GM12878 (cell line): ENCODE results near the gene SLC35B4.

Source experiments
- BMI1 ChIP-seq: fragments of 450-650 bp; IDR thresholded peaks from 2 replicates; pipeline ENCODE4 v1.6.1; 2016; ENCODE audit warnings: mild to moderate bottlenecking, moderate library complexity, borderline replicate concordance
- CREB1 ChIP-seq: IDR thresholded peaks from 2 replicates; pipeline ENCODE4 v1.6.1; 2012; ENCODE audit warnings: low read depth, mild to moderate bottlenecking, inconsistent platforms
- CTCF ChIP-seq, 3 experiments: IDR thresholded peaks in 2 of 3; conservative IDR thresholded peaks in 1 of 3; 2 replicates each; pipeline ENCODE4 v1.5.1; 2011; ENCODE audit warnings: low read depth in 3 of 3, low read length in 3 of 3, mild to moderate bottlenecking in 3 of 3, control low read depth in 2 of 3, moderate library complexity in 2 of 3, inconsistent platforms in 1 of 3, mixed read lengths in 1 of 3; ENCODE audit not compliant: control insufficient read depth in 2 of 3, insufficient read depth in 1 of 3; ENCODE audit errors: extremely low read depth in 1 of 3
- KAT2A ChIP-seq: conservative IDR thresholded peaks from 2 replicates; pipeline ENCODE4 v1.6.1; 2011; ENCODE audit warnings: low read depth, low read length; ENCODE audit not compliant: control insufficient read depth
- NR2F1 ChIP-seq: fragments of 450-650 bp; conservative IDR thresholded peaks from 2 replicates; pipeline ENCODE4 v1.6.1; 2017; ENCODE audit warnings: mild to moderate bottlenecking
- NRF1 ChIP-seq: conservative IDR thresholded peaks from 2 replicates; pipeline ENCODE4 v1.6.1; 2011; ENCODE audit warnings: mild to moderate bottlenecking, low read depth, low read length, improper control_type of control experiment
- POLR2AphosphoS5 ChIP-seq: IDR thresholded peaks from 2 replicates; pipeline ENCODE4 v1.6.1; 2011; ENCODE audit warnings: mild to moderate bottlenecking, low read length, inconsistent platforms
- TAF1 ChIP-seq: IDR thresholded peaks from 2 replicates; pipeline ENCODE4 v1.6.1; 2011; ENCODE audit warnings: mild to moderate bottlenecking, low read depth, low read length, borderline replicate concordance
- YY1 ChIP-seq: IDR thresholded peaks from 2 replicates; pipeline ENCODE4 v1.6.1; 2011; ENCODE audit warnings: low read depth, mild to moderate bottlenecking, low read length
- ZBTB33 ChIP-seq: fragments of 450-650 bp; IDR thresholded peaks from 2 replicates; pipeline ENCODE4 v1.6.1; 2017; ENCODE audit warnings: mild to moderate bottlenecking
- ZNF687 ChIP-seq: fragments of 450-650 bp; IDR thresholded peaks from 2 replicates; pipeline ENCODE4 v1.6.1; 2017; ENCODE audit warnings: mild to moderate bottlenecking, moderate library complexity

- TF ChIP-seq KAT2A (no peak), CTCF (IDR thresholded peaks at IDR 0.05 in 2 of 3, conservative IDR thresholded peaks at IDR 0.05 in 1 of 3; ENCODE audit: control insufficient read depth in 2 of 3, extremely low read depth in 1 of 3, insufficient read depth in 1 of 3, low read depth in 3 of 3, low read length in 3 of 3) (no peak), ZBTB33 (no peak), YY1 (no peak), NR2F1 (no peak), NRF1 (no peak), TAF1 (no peak), BMI1 (no peak), POLR2AphosphoS5 (no peak), ZNF687 (no peak), CREB1 (no peak)
Observed at GRCh38 chr7:134324107-134324506, 7.4 kb upstream of the SLC35B4 start.
